ENCODE measurements around the gene IQGAP3. TPM values are rescaled to one million over a fixed set of nuclear protein-coding genes. Genes with fewer than 3 reads are reported as not detected.

Gene IQGAP3
- total and polyA plus RNA-seq, 9 donors: 0.05 to 1.2 (median 0.30) TPM; not detected in 1

DNA sequence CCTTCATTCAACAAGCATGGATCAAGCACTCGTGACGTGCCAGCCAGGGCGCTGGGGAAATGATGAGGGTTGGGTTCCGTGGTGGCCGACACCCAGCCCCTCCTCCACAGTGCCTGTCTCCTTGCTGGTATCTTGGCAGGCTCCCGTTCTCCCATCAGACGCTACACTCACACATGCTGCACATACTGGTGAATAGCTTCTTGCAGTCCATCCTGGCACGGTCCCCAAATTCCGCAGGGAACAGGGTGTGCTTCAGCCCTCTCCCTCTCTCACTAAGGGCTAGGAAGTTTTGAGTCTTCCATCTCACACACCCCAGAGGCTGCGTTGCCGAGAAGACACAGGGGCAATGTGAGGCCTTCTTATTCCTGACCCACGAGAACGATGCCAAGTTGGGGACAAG, 61.7 kb downstream of the IQGAP3 start:
- intact Hi-C loops (cut with DNase I): loop anchor here in 1 of 4 donors (5.0 kb wide), 1 partner anchor 72 kb away; no protein-coding TSS in a partner anchor
- no peaks in the 10 kb centered on the region for H3K27me3 ChIP-seq
- TF ChIP-seq POLR2A (IDR thresholded peaks at IDR 0.05) (no peak), EP300 (IDR thresholded peaks at IDR 0.05) (peak; percentile 78)
- peak; percentile 89 to 99 (median 91) for DNase-seq
- no peaks in the 10 kb centered on the region for H3K9me3 ChIP-seq
- peak overlapping the region; percentile 31 to 56 for H3K27ac ChIP-seq
- no peak overlapping the region for H3K4me3 ChIP-seq
- peaks cover 15% of the 10 kb centered on the region for H3K4me1 ChIP-seq (ENCODE audit: insufficient read depth)
- no peaks in the 10 kb centered on the region for H3K36me3 ChIP-seq
- whole genome bisulfite sequencing, 3 donors: 6 to 14% (median 10%) methylated on average over 13 of the region's 13 CpGs

DNA sequence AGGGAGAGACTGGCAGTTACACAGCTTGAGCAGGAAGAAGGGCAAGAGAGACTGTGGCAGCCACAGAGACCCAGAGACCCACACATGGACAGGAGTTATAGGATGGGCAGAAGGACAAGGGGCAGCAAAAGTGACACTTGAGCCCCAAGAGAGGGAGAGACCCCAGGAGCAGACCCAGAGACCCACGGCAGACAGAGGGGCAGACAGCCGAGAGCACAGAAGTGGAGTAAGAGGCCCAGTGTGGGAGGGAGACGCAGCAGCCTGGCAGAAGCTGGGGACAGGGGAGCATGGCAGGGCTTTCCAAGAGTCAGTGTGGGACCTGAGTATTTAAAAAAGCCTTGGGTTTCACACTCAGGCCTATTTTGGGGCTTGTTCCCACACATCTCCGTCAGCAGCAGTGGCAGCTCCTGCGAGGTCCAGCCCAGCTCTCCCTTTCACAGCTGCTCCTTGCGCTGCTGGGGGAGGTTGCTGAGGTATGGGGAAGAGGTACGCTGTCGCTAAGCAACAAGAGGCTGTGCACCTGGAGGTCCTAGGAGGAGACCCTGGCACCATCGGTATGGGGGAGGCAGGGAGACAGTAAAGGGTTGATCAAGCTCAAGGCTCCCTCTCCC, 62.8 kb downstream of the IQGAP3 start:
- Histone ChIP-seq H3K9me3 (no peaks in the 10 kb centered on the region), H3K36me3 (no peaks in the 10 kb centered on the region), H3K4me3 (no peak overlapping the region), H3K27ac (peak overlapping the region; percentile 85 to 88), H3K4me1 (ENCODE audit: insufficient read depth) (peaks cover 22% of the 10 kb centered on the region), H3K27me3 (no peaks in the 10 kb centered on the region)
- DNase-seq: peak in 1 of 5 donors; percentile 28
- TF ChIP-seq, protein P1, sequence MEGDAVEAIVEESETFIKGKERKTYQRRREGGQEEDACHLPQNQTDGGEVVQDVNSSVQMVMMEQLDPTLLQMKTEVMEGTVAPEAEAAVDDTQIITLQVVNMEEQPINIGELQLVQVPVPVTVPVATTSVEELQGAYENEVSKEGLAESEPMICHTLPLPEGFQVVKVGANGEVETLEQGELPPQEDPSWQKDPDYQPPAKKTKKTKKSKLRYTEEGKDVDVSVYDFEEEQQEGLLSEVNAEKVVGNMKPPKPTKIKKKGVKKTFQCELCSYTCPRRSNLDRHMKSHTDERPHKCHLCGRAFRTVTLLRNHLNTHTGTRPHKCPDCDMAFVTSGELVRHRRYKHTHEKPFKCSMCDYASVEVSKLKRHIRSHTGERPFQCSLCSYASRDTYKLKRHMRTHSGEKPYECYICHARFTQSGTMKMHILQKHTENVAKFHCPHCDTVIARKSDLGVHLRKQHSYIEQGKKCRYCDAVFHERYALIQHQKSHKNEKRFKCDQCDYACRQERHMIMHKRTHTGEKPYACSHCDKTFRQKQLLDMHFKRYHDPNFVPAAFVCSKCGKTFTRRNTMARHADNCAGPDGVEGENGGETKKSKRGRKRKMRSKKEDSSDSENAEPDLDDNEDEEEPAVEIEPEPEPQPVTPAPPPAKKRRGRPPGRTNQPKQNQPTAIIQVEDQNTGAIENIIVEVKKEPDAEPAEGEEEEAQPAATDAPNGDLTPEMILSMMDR (IDR thresholded peaks at IDR 0.05): no peak
- TF ChIP-seq EP300 (IDR thresholded peaks at IDR 0.05) (no peak), POLR2A (IDR thresholded peaks at IDR 0.05) (no peak)
- WGBS, 3 donors: 79 to 85% (median 83%) methylated on average over 9 of the region's 9 CpGs
- intact Hi-C loops (cut with DNase I): loop anchor here in 1 of 4 donors (5.0 kb wide), 1 partner anchor 73 kb away; no protein-coding TSS in a partner anchor

DNA sequence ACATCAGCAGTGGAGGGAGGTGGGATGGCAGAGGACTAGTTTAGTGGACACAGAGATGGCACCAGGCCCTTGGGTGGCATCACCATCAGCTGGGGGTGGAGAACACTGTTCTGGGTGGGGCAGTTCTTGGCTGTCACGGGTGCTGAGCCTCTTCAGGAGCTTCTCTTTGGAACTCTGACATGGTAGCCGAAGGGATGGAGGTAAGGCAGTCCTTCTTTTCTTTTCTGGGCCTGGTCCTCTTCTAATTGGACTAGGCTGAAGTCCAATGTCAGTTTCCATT, 63.5 kb downstream of the IQGAP3 start:
- Histone ChIP-seq H3K4me3 (no peak overlapping the region), H3K4me1 (ENCODE audit: insufficient read depth) (peaks cover 27% of the 10 kb centered on the region), H3K27me3 (no peaks in the 10 kb centered on the region), H3K9me3 (no peaks in the 10 kb centered on the region), H3K36me3 (no peaks in the 10 kb centered on the region), H3K27ac (peak overlapping the region; percentile 85 to 88)
- DNase-seq: no peak
- 83 to 86% (median 84%) methylated on average over 2 of the region's 2 CpGs for WGBS, 3 donors
- intact Hi-C loops (cut with DNase I): no loop called here
- TF ChIP-seq, protein P1 (IDR thresholded peaks at IDR 0.05): no peak
- TF ChIP-seq POLR2A (IDR thresholded peaks at IDR 0.05) (no peak), EP300 (IDR thresholded peaks at IDR 0.05) (no peak)

DNA sequence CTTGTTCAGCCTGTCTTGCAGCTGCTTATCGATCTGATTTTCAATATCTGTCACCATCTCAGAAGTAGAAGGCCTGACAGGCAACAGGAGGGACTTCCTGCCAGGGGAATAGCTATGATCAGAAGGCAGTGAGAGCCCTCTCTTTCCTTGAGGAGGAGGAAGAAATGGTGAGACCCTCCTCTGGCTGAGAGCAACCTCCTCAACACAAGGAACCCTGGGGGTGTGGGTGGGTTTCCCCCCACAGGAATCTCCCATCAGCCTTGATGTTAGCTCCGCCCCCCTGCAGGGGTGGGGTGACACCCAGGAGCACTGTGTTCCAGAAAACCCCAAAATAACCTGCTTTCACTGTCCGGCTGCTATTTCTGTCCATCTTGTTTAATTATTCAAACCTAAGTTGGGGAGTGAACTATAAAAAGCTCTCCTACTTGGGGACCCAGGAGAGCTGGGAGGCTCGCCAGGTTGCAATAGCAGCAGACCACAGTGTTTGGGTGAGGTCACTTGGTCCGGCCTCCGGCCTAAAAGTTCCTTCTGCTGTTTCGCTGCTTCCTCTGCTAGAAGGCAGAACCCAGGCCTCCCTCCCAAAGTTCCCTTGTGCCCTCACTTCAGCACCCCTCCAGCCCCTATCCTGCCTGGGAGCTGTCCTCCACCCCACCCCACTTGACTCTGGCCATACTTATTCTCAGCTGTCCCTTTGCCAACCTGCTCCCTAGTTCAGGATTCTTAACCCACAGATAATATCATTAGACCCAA, 64.0 kb downstream of the IQGAP3 start:
- Histone ChIP-seq H3K27ac (peak overlapping the region; percentile 85 to 88), H3K27me3 (no peaks in the 10 kb centered on the region), H3K4me1 (ENCODE audit: insufficient read depth) (peaks cover 28% of the 10 kb centered on the region), H3K36me3 (no peaks in the 10 kb centered on the region), H3K9me3 (no peaks in the 10 kb centered on the region), H3K4me3 (no peak overlapping the region)
- peak; percentile 78 to 90 (median 86) for DNase-seq
- TF ChIP-seq EP300 (IDR thresholded peaks at IDR 0.05) (no peak), POLR2A (IDR thresholded peaks at IDR 0.05) (peak; percentile 11)
- 25 to 30% (median 26%) methylated on average over 7 of the region's 7 CpGs for WGBS, 3 donors
- intact Hi-C loops (cut with DNase I): no loop called here

DNA sequence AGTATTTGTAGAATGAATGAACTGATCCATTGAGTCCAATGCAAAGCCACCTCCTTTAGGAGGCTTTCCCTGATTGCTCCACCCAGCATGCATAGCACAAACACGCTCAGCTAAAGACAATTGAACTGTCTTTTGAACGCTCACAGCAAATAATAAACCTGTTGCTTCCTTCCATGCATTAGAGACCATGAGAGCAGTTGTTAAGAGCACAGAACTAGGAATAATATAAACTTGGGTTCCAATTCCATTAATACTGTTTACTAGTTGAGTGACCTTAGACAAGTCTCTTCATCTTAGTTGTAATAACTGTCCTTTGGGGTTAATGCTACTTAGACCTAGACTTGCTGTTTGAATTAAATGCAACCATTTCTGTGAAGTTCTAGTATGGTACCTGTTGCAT, 65.9 kb downstream of the IQGAP3 start:
- TF ChIP-seq EP300 (IDR thresholded peaks at IDR 0.05): no peak
- TF ChIP-seq, protein P1 (IDR thresholded peaks at IDR 0.05): no peak
- TF ChIP-seq POLR2A (IDR thresholded peaks at IDR 0.05): no peak
- Histone ChIP-seq H3K27me3 (no peaks in the 10 kb centered on the region), H3K4me1 (ENCODE audit: insufficient read depth) (peaks cover 35% of the 10 kb centered on the region), H3K4me3 (no peak overlapping the region), H3K27ac (no peak overlapping the region), H3K36me3 (no peaks in the 10 kb centered on the region), H3K9me3 (no peaks in the 10 kb centered on the region)
- intact Hi-C loops (cut with DNase I): no loop called here
- WGBS, 3 donors: 87 to 92% (median 91%) methylated on average over 2 of the region's 2 CpGs
- no peak for DNase-seq

Measured in ovary (tissue), 9 donors.